Psoas muscle (tissue), 8 donors: ENCODE data around the gene ATP6V1C2. TPM values are rescaled to one million over a fixed set of nuclear protein-coding genes. Genes with fewer than 3 reads are reported as not detected.

Experiments
- ATAC-seq, 4 donors: fragments of 200-7000 bp; cut with Tn5 transposase; one replicate each; pipeline ENCODE4 v1.9.1; 2020; ENCODE audit warnings: moderate library complexity in 3 of 4, mild to moderate bottlenecking in 2 of 4
- DNase-seq, 2 donors: peaks; one replicate each; pipeline ENCODE4 v3.0.0-alpha.2; 2020
- H3K27ac ChIP-seq: fragments of 200-600 bp; one replicate; pipeline ENCODE4 v1.8.0; 2022
- H3K27me3 ChIP-seq, 3 donors: fragments of 200-600 bp in 1 of 3; one replicate each; pipeline versions ENCODE4 v1.6.1 to v1.8.0; 2013 to 2022; ENCODE audit warnings: low read length in 2 of 3, mild to moderate bottlenecking in 2 of 3, moderate library complexity in 1 of 3; ENCODE audit not compliant: insufficient read depth in 3 of 3
- H3K36me3 ChIP-seq, 2 donors: fragments of 200-600 bp in 1 of 2; one replicate each; pipeline versions ENCODE4 v1.6.1 to v1.8.0; 2013 to 2022; ENCODE audit warnings: low read depth in 1 of 2, mild to moderate bottlenecking in 1 of 2, moderate library complexity in 1 of 2; ENCODE audit not compliant: insufficient read depth in 1 of 2
- H3K4me1 ChIP-seq: fragments of 200-600 bp; one replicate; pipeline ENCODE4 v1.8.0; 2022
- H3K4me3 ChIP-seq: fragments of 200-600 bp; one replicate; pipeline ENCODE4 v1.8.0; 2022; ENCODE audit warnings: mild to moderate bottlenecking
- H3K9me3 ChIP-seq: fragments of 200-600 bp; one replicate; pipeline ENCODE4 v1.8.0; 2022
- CTCF ChIP-seq: fragments of 200-600 bp; IDR thresholded peaks from one replicate; pipeline ENCODE4 v1.8.0; 2022; ENCODE audit warnings: antibody characterized with exemption
- WGBS, 3 donors: extraction: QIAGEN DNeasy Blood & Tissue Kit; methylation state at CpG; one replicate each; pipeline versions ENCODE4 v1.1.6 to v1.1.7; 2013; 5-methylcytosine and 5-hydroxymethylcytosine counted together
- intact Hi-C, 2 donors: fragments of 100-400 bp; cut with DNase I; formaldehyde crosslinking; loops; one replicate each; pipeline versions ENCODE4 v1.11.0 to v1.14.2; 2022
- polyA plus RNA-seq, 3 donors: library from polyadenylated mRNA; stranded (reverse); fragments of 200-250 nt; gene quantifications; one replicate each; pipeline ENCODE4 v1.2.3, GENCODE V29; 2013
- total RNA-seq, 4 donors: library from RNA; stranded (reverse); fragmentation: NEBNext Ultra II Directional in 2 of 4; extraction: Animal tissue kit (Norgen Biotek cat#: 25700) in 2 of 4; gene quantifications; one replicate each; pipeline versions ENCODE4 v1.2.1 to v1.2.4, GENCODE V29; 2021 to 2023
- donor health status: healthy with polysubstance abuse.
- donor health status: DM: no; HTN: no; CAD: no; lungs with moderate emphysema.
- donor health status: Bipolar disorder and iron deficiency.
- donor health status: healthy.
- donor health status: DM: yes; HTN: yes; CAD: no.
- donor health status: DM: no; HTN: no; CAD: no.
- donor health status: DM: no; HTN: no; CAD: no.
- donor health status: DM: yes; HTN: yes; CAD: no.

Gene ATP6V1C2
- total and polyA plus RNA-seq, 7 donors: 0.11 to 0.70 (median 0.25) TPM

DNA sequence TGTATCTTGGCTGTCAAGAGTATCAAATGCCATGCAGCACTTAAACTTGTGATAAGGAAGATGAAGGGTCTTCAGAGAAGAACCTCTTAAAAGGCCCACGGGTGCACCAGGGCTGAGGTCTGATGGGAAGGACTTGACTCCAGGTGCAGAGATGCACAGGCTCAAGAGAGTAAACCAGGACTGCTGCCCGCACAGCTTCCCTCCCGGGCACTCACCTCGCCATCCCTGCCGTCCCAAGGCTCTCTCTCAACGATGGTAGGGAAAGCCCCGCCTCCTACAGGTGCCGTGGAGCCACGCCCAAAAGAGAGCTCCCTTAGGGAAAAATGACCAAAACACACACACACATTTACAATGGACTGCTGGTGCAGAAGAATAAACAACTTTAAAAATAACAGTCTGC lies 63.3 kb downstream of the ATP6V1C2 start:
- H3K4me1 ChIP-seq: no peaks in the 10 kb centered on the region
- DNase-seq (no peak), ATAC-seq (no peak)
- intact Hi-C loops: no loop called here
- no peak overlapping the region for H3K4me3 ChIP-seq
- 81 to 87% (median 86%) methylated on average over 9 of the region's 9 CpGs for WGBS, 3 donors
- H3K27ac ChIP-seq: no peak overlapping the region
- no peaks in the 10 kb centered on the region for H3K27me3 ChIP-seq
- H3K36me3 ChIP-seq: peaks cover 19 to 99% of the 10 kb centered on the region in 2 donors
- TF ChIP-seq CTCF: no peak
- no peaks in the 10 kb centered on the region for H3K9me3 ChIP-seq

DNA sequence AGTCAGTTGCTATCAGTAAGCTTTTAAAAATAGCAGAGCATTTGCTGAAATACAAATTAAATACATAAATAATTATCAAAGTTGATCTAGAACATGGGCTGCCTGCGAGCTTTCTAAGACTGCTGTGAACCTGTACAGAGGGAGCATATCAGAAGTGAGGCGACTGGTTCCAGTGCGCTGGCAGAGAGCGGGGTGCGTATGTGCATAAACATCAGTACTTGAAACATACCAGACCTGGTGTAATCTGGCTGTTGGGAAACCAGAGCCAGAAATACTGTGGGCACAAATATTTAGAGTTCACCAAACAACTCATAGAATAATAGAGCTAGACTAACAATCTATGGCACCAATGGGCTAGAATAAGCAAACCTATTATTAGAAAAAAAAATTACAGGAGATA lies 63.8 kb downstream of the ATP6V1C2 start:
- H3K27me3 ChIP-seq: no peaks in the 10 kb centered on the region
- no peaks in the 10 kb centered on the region for H3K4me1 ChIP-seq
- WGBS, 3 donors: 97 to 98% (median 98%) methylated on average over 5 of the region's 5 CpGs
- no peak for DNase-seq
- H3K4me3 ChIP-seq: no peak overlapping the region
- no peak for ATAC-seq
- H3K27ac ChIP-seq: no peak overlapping the region
- H3K36me3 ChIP-seq: peaks cover 20 to 99% of the 10 kb centered on the region in 2 donors
- intact Hi-C loops: no loop called here
- no peak for TF ChIP-seq CTCF
- no peaks in the 10 kb centered on the region for H3K9me3 ChIP-seq

DNA sequence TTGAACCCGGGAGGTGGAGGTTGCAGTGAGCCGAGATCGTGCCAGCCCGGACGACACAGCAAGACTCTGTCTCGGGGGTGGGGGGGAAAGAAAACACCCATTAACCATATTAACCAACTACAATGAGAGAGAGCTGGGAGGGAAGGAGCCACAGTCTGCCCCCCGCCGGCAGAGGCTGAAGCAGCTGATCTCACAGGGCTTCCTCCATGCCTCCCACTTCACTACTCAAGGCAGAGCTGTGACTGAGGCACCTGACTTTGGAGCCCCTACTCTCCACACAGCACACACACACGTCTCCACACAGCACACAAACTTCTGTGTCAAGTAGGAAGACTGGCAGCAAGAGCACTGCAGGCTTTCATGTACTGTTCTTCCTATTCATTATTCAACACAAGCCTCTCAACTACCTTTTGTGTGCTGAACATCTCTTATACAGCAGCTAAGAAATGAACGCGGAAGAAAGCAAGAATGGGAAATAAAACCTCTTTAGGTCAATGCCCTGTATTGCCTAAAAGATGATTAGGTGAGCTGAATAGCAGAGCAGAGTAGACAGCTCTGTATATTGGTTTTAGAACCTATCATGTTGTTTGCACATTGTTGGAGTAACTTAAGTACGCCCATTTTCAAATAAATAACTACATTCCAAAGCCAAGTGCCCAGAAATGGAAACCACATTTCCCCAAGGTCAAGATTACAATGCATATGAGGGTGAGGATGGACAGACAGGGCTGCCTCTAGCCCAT lies 65.0 kb downstream of the ATP6V1C2 start:
- DNase-seq (no peak), ATAC-seq (no peak)
- WGBS, 3 donors: 92 to 94% (median 93%) methylated on average over 12 of the region's 12 CpGs
- Histone ChIP-seq H3K9me3 (no peaks in the 10 kb centered on the region), H3K27me3 (no peaks in the 10 kb centered on the region), H3K4me3 (no peak overlapping the region), H3K27ac (no peak overlapping the region), H3K4me1 (no peaks in the 10 kb centered on the region), H3K36me3 (peaks cover 21 to 99% of the 10 kb centered on the region in 2 donors)
- intact Hi-C loops: no loop called here
- no peak for TF ChIP-seq CTCF

- no peak overlapping the region for H3K27ac ChIP-seq
- intact Hi-C loops: no loop called here
- peaks cover 21 to 99% of the 10 kb centered on the region in 2 donors for H3K36me3 ChIP-seq
- WGBS, 3 donors: 89 to 92% (median 89%) methylated on average over 20 of the region's 20 CpGs
- no peak for ATAC-seq
- H3K27me3 ChIP-seq: no peaks in the 10 kb centered on the region
- no peak for DNase-seq
- no peak for TF ChIP-seq CTCF
- no peaks in the 10 kb centered on the region for H3K4me1 ChIP-seq
- H3K4me3 ChIP-seq: no peak overlapping the region
- H3K9me3 ChIP-seq: no peaks in the 10 kb centered on the region
These were observed 65.9 kb downstream of the ATP6V1C2 start for GRCh38 chr2:10787176-10787968.
